ENCODE data around the gene NELFCD.

GRCh38 chr20:59013959-59014608, 33.0 kb downstream of the NELFCD start:
- no peak for TF ChIP-seq CTCF (conservative IDR thresholded peaks at IDR 0.05 in 1 of 2, IDR thresholded peaks at IDR 0.05 in 1 of 2; ENCODE audit: low read depth in 1 of 2, low read length in 2 of 2)
- no peak for TF ChIP-seq EZH2 (IDR thresholded peaks at IDR 0.05; ENCODE audit: low read length, missing control alignments)

Measured in fibroblast of lung (primary cell).